SKM-1 treated with dmso at 0.1 percent for 144 hours (cell line): ENCODE results near the gene ME3.

ENCODE experiments used
- DNase-seq: peaks from one replicate; lab custom pipeline; 2025; ENCODE audit not compliant: unreplicated experiment; lab: John Stamatoyannopoulos, UW

The ME3 gene

DNA sequence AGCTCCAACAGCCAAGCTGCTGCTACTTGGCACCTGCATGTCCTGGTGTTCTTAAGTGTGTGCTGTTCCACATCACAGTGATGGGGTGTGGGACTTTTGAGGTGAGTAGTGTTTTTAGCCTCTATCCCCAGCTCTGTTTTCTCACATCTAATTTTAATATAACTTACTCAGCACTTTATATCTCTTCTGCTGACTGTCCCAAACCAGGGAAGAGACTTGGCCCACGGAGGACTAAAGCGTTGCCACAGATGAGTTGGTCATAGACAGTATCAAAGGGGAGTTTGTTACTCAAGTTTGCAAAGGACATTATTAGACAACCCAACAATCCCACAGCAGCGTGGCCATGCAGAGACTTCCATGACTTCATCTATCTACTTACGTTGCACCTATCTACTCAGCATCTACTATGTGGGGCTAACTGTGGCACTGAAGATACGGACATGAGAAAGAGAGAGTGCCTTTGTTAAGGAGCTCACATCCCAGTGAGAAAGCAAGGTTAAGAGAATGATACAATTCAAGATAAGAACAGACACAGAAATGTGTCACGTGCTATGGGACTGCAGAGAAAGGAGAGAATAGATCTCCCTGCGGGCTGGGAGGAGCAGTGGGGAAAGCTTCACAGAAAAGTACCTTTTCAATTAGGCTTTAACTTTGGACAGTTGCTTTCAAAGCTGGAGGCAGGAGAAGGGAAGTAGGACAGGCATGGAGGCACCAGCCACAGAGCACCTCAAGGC, 82.4 kb downstream of the ME3 start:
- no peak for DNase-seq

DNA sequence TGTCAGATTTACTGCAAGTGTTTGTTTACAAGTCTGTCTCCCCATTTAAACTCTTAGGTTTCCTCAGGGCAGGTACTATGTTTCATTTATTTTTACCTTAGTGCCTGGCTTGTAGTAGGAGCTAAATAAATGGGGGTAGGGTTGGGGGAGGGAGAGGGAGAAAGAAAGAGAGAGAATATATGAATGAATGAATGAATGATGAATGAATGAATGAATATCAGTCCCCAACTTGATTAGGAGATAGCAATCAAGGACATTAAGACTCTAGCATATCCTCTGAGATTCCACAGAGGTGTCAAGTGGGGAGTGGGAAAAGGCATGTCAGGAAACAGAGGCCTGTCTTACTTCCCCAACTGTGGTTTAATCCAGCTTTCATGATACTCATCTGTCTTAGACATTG, 83.2 kb downstream of the ME3 start:
- no peak for DNase-seq

DNA sequence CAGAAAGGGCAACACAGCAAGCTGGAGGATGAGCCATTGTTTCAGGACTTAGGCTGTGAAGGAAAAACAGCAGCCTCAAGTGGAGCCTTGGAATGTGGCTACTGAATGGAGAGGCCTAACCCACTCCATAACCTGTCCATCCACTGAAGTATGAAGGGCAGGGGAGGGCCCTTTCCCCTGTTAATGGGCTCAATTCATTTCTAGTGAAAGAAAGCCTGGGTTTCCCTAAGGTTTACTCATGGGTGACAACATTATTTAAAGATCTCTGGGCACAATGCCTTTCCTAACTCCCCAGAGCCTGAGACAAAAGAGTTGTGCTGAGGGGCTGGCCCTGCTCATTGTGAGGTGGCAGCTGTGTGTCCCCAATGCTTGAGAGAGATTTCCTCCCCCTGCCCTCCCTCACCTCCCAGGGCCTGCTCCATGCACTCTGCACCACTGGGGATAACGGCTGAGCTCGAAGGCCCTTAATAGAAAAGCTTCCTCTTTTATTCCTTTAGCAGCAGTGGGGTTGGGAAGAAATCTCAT, 83.8 kb downstream of the ME3 start:
- no peak for DNase-seq

DNA sequence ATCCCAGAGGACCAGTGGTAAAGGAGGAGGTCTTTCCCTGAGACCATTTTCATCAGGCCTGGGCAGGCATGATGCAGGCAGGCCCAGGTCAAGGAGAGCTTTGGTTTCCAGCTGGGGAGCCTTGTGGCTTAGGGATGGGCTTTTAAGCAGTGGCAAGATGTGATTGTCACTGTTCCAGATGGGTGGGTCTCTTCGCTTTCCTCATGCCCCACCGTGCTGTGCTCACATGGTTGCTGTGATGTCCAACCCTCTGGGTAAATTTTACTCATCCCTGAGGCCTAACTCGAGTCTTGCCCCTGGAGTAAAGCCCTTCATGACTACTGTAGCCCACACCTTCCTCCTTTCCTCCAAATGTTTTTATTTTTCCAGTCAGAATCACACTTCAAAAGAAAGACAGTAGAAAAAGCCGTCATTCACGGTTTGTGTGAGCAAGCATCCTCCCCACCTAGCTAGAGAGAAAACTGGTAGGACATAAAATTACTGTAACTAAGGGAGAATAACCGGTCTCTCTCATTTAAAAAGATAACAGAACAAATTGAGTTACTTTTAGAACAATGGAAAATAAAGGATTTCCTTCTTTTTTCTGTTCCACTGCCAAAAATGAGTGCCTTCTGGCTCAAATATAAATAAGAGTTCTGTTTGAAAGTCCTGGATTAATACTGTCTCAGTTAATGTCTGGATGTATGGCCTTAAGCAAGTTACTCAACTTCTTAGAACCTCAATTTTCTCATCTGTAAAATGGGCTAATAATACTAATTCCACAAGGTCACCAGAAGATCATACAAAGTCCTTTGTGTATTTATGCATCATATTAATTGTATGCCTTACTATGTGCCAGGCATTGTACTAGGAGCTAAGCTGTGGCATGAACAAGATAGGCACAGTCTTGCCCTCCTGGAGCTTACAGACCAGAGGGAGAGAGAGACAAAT, 84.9 kb downstream of the ME3 start:
- DNase-seq: no peak

DNA sequence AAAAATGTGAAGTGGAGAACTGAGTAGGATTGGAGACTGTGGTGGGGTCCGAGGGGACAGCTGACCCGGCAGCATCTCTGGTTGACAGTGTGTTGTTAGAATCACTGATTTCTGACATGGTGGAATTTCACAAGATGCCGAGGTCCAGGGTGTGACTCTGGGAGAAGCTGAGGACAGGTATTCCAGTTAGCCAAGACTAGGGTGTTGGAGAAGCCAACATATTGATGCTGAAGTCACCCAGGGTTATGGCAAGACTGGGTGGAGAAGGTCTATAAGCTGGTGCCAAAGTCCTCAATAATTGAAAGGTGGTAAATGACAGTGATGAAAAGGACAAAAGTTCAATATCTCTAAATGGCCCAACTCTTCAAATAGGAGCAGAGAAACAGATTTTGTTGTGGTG, 86.1 kb downstream of the ME3 start:
- DNase-seq: no peak

DNA sequence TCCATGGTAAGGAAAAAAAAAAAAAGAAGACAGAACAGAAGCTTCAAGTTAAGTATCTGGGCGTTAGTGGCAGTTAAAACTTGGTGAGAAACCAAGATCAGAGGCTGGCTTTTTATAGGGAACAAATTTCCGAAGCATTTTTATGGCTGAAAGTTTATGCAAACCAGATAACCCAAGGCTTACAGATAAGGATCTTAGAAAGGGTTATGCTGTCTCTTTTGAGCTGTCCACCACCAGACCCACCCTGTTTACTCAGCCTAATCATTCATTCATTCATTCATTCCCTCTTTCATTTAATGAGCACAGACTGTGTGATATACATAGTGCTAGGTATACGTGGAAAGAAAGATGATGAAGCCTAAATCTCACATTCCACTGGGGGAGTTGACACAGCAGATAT, 89.5 kb downstream of the ME3 start:
- DNase-seq: no peak

DNA sequence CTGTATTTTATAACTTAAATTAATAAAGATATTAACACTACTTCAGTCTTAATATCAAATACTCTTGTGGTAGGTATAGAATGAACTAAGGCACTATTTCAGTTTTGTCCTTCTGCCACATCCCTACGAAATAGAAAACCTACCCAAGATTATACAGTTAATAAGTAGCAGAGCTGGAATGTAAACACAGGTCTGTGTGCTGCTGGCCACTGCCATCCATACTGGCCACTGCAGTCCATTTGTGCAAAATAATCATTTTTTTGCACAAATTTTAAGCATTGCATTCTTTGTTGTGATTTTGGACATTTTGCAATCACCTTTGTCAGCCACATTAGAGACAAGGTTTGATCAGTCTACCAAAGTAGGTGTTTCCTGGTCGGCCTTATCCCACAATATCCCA, 91.9 kb downstream of the ME3 start:
- no peak for DNase-seq

DNA sequence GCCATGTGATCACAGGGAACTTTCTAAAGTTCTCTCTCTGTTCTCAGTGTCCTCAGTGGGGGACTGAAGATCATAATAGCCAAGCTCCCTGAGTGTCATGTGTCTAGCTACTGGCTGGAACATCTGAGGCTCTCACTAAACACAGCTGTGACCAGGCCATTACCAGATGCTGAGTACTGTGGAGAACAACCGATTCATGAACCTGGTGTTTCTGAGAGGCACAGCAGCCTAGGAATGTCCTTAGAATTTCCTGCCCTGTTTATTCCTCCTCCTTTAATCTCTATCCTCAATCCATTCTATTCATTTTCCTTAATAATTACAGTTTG, 93.0 kb downstream of the ME3 start:
- no peak for DNase-seq

DNA sequence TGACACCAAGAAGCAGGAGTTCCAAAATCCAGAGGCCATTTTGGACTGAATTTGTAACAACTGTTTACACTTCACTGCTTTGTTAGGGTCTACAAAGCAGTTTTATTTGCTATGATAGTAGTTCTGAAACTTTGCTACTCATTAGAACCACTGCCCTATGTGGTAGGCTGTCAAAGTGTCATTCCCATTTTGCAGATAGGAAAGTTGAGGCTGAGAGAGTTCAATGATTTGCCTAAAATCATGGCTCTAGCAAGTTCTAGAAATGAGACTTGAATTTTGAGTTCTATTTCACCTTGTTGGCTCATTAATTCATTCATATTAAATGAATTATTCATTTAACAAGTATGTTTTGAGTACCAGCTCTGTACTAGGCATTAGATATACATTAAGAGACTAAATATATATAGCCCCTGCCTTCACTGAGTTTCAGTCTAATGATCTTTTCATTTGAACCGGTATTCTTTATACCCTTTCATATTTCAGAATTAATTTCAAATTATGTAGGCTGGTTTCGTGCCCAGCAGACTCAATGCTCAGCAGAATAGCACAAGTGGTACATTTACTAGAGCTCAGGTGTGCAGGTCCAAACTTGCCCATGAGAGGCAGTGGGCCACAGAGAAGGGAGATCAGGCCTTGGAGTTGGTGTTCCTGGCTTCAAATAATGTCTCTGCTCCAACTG, 93.5 kb downstream of the ME3 start:
- DNase-seq: no peak

DNA sequence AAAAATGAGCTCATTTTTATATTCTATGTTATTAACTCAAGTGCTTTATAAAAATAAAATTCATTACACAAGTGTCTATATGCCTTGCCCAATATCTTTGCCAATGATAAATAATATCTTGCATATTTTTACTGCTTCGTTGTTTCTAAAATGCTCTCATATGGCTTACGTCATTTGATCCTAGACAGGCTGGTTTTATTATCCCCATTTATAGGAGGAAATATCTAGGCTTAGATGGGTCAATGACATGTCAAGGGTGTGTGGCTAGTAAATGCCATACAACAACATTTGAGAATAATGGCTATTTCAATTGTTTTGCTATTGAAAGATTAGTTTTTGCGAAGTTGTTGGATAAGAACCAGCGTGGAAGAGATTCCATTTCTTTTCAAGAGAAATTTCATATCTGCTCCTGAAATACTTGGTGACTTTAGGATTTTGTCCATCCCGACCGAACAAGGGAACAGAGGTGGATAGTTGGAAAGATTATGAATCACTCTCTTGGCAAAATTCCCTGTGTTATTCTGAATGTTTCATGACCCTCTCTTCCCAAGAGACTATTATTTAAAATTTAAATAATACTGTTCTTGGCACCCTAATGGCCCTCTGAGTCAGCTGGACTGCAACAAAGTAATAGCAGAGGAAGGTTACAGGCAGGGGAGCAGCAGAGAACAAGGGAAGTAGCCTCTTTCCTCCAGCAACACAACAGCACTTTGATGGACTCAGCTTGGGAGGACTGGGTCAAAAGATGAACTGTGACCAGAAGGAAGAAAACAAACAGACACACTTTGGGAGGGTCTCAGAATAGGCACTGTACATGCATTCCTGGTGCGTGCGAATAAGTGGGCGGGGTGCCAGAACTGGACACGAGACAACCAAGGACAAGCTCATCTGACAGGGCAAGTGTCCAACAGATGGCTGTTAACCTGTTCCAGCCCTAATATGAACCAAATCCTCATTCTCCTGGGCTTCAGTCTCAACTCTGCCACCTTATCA, 94.5 kb downstream of the ME3 start:
- no peak for DNase-seq

DNA sequence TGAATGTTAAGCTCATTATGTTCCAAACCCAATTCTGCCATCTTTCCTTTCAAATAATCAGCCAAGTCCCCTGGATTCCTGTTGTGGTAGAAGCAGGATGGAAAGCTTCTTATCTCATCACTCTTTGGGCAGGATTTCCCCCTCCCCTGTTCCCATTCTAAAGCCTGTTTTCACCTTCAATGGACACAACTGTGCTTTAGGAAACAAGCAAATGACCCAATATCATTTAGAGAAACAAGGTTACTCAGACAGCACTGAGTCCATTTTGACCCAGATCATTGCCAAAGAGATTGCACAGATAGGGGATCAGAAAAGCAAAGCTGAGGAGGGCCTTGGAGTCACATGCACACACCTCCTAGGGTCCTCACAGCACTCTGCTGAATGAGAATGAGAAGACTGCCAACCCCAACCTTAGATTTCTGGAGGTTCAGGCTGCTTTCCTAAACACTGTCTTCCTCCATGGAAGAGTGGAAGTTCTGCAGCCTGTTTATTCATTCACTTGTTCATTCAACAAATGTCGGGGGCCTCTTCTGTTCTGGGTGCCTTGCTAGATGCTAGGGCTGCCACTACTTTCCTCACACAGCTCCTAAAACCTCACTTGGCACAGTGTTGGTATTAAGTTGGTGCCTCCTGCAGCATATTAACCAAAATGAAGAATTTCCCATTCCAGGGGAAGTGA, 95.3 kb downstream of the ME3 start:
- DNase-seq: no peak

DNA sequence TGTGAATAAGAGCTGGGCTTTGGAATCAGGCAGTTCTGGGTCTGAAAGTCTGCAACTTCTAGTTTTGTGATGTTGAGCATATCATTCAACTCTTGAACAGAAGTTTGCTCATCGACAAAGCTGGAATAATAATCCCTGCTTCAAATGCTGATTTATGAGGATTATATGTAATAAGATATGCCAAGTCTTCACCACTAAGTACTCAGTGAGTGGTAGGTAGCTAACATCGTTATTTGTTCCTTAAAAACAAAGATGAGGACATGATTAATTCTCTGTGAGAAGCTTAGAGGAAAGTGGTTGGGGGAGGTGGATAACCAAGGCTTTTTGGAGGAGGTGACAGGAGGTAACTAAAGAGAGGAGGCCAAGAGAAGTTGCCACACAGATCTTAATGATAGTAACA, 96.5 kb downstream of the ME3 start:
- no peak for DNase-seq

DNA sequence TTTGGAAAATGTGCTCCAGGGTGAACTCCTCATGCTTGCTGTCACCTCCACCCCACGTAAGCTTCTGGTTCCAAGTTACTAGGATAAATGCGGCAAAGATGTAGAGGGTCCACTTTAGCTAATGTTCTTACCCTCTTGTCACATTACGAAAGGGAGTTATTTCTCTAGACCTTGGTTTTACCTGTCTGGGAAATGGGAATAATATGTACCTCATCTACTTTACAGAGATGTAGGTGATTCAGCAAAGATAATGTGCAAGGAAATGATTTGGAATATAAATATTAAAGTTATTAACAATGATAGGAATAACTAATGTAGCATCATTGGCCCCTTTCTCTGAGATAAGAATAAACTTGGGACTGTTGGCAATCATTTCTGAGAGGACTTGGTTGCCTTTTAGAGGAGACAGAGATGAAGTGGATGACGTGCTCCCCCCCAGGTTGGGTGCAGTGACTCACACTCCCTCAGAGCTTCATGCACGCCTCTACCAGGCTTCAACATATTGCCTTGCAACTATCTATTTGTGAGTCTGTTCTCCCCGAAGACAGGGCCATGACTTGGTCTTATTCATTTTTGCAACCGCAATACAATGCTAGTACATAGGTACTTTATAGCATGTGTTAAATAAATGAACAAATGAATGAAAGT, 97.1 kb downstream of the ME3 start:
- DNase-seq: no peak

DNA sequence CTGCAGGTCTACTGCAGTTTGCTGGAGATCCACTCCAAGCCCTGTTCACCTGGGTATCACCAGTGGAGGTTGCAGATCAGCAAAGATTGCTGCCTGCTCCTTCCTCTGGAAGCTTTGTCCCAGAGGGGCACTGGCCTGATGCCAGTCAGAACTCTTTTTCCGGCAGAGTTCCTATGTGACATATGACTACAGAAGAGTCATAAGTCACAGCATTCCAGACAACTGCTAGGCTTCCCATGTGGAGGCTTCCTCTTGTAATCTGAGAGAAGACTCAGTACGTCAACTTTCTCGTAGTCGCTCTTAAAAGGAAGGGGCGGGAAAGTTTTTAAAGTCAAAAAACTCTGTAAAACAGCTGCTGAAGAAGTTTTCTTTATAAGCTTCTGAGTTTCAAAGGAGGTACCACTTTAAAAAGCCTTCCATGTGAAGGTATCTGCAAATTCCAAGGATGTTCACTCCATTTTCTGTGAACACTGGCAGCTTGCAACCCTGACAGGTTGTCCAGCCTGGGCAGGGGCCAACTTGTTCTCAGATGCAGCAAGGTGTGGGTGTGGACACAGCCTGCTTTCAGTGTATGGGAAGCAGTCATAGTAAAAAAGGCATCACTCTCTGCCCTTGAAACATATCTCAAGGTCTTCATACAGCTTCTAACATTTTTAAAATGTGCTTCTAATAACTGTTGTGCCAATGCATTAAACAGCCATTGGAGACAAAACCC, 97.8 kb downstream of the ME3 start:
- DNase-seq: no peak

DNA sequence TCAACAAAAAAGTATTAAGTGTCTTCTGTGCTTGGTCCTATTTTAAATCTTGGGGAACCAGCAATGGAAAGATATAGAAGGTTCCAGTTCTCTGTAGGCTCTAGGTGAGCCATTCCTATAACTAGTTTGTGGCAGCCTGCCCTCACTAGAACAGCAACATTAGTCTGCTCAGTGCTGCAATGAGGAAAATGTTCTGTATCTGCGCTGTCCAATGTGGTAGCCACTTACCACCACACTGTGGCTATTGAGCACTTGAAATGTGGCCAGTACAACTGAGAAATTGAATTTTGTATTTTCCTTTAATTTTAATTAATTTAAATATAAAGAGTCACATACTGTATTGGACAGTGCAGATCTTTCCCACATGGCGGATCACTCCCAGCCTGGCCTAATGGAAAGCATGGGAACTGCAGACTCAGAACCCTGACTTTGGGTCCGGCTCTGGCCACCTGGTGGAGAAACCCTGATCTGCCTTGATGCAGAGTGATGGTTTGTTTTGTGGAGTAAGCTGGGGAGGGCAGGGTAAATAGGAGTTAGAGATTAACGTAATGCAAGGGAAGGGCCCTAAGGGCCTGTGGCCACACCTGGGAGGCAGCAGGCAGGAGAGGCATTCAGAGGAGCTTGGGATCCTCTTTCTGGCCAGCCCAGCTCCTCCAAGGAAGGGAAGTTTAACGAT, 101.0 kb downstream of the ME3 start:
- DNase-seq: peak; percentile 13

DNA sequence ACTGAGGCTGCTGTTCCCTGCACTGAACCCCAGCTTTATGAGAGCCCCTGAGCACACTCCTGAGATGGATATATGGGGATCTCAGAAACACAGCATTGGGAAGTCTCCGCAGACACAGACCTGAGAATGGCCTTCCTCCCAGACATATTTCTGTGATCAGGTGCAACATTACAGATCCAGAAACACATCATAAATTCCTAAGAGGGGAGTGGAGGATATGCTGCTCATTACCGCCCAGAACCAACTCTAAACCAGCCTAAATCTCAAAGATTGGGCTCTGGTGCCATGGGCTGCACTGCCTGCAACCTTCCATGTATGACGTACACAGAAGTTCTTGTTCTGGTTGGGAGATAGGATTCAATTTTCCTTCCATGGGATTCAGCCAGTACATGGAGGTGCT, 102.0 kb downstream of the ME3 start:
- DNase-seq: no peak

DNA sequence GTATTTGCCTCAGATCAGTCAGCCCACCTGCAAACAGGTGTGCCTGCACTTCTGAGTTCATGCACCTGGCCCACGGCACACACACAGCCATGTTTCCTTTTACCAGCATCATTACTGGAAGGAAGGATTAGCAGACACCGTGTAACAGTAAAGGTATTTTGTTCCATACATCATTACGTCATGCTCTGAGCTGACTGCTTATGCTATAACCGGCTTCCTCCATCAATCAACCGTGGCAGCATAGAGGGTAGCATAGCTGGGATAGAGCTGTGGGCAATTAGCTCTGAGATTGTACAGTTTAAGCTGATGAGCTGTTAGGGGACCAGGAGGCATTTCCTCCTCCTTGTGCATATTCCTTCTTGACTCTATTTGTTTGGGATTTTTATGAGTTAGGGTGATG, 102.4 kb downstream of the ME3 start:
- no peak for DNase-seq

DNA sequence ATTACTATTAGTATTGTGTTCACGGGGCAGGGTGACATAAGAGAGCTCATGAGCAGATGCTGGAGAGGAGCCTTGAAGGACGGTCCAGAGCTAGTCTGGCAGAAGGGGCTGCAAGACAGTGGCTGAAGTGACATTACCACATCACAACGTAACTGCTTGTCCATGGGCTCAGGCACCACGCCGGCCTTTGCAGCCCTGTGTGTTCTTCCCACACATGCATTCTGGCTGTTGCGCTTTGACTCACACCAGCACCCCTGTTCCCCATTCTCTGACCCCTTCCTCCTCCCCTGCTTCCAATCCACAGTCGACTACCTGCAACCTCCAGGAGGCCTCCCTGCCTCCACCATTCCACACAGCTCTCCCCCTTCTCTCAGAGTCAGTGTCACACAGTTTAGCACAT, 103.3 kb downstream of the ME3 start:
- DNase-seq: no peak
